Stimulated activated CD4-positive, alpha-beta T cell treated with anti-CD3 and anti-CD28 coated beads, TNF-alpha, amount 100 ng/mL, for 24 hours (primary cell): ENCODE data around the gene PWWP2B.

Experiments used
- DNase-seq, 3 experiments: peaks; one replicate each; pipeline ENCODE4 v3.0.0-alpha.2; 2020; ENCODE audit warnings: low read depth in 3 of 3

The PWWP2B gene

GRCh38 chr10:132446195-132446581 lies 49.2 kb downstream of the PWWP2B start:
- no peak for DNase-seq

GRCh38 chr10:132446661-132447445 lies 49.9 kb downstream of the PWWP2B start:
- DNase-seq = peak; percentile 37 to 78 (median 49)

GRCh38 chr10:132447446-132448247 lies 50.6 kb downstream of the PWWP2B start:
- peak in 2 of 3 experiments; percentile 41 to 73 for DNase-seq

- peak in 1 of 3 experiments; percentile 57 for DNase-seq
These were observed 51.3 kb downstream of the PWWP2B start for GRCh38 chr10:132448248-132448731.

GRCh38 chr10:132449051-132449810 lies 52.2 kb downstream of the PWWP2B start:
- no peak for DNase-seq

- DNase-seq = no peak
These were observed 52.8 kb downstream of the PWWP2B start for GRCh38 chr10:132449811-132450181.

GRCh38 chr10:132450466-132450824 lies 53.4 kb downstream of the PWWP2B start:
- no peak for DNase-seq

GRCh38 chr10:132450825-132451505 lies 54.0 kb downstream of the PWWP2B start:
- DNase-seq = no peak

GRCh38 chr10:132451506-132452215 lies 54.7 kb downstream of the PWWP2B start:
- no peak for DNase-seq

GRCh38 chr10:132452216-132452650 lies 55.2 kb downstream of the PWWP2B start:
- peak in 1 of 3 experiments; percentile 29 for DNase-seq

- peak; percentile 74 to 84 (median 81) for DNase-seq
These were observed 55.9 kb downstream of the PWWP2B start for GRCh38 chr10:132452651-132453469.

GRCh38 chr10:132453470-132453861 lies 56.5 kb downstream of the PWWP2B start:
- no peak for DNase-seq

- DNase-seq = no peak
These were observed 57.5 kb downstream of the PWWP2B start for GRCh38 chr10:132454296-132455198.

GRCh38 chr10:132455441-132455971 lies 58.5 kb downstream of the PWWP2B start:
- DNase-seq = no peak

- no peak for DNase-seq
These were observed 59.2 kb downstream of the PWWP2B start for GRCh38 chr10:132455986-132456847.

GRCh38 chr10:132456881-132457280 lies 59.9 kb downstream of the PWWP2B start:
- no peak for DNase-seq

- no peak for DNase-seq
These were observed 60.5 kb downstream of the PWWP2B start for GRCh38 chr10:132457328-132458070.
